IMR-90 (cell line): ENCODE measurements around the gene ACOX3. TPM values are rescaled to one million over a fixed set of nuclear protein-coding genes. Genes with fewer than 3 reads are reported as not detected.

Source experiments
- ATAC-seq: fragments of 200-7000 bp; cut with Tn5 transposase; 2 replicates; pipeline ENCODE4 v1.9.1; 2020; ENCODE audit warnings: low read depth, mild to moderate bottlenecking, moderate library complexity
- BruUV-seq: library from RNA; stranded (reverse); fragments of 400-500 nt; replicated peaks from 2 replicates; lab custom pipeline; 2021; lab: Mats Ljungman, UMichigan
- CTCF ChIA-PET: fragments of 300-600 bp; formaldehyde crosslinking; extraction: SDS; loops from one replicate; lab custom pipeline; 2021; ENCODE audit warnings: antibody characterized with exemption; lab: Yijun Ruan, JAX
- POLR2A ChIA-PET: fragments of 300-600 bp; sonication (Branson Sonifier 250); formaldehyde crosslinking; loops from one replicate; lab custom pipeline; 2022; ENCODE audit warnings: antibody characterized with exemption; ENCODE audit not compliant: unreplicated experiment; lab: Charles Lee
- DNase-seq: peaks from one replicate; pipeline ENCODE4 v3.0.0; 2013
- H2AFZ ChIP-seq: replicated peaks from 2 replicates; pipeline ENCODE3; 2013; ENCODE audit warnings: low read length, mild to moderate bottlenecking; ENCODE audit not compliant: poor library complexity
- H2AK5ac ChIP-seq: 2 replicates; pipeline ENCODE4 v1.6.1; 2013; ENCODE audit warnings: low read depth, low read length, inconsistent platforms
- H2AK9ac ChIP-seq: replicated peaks from 2 replicates; pipeline ENCODE3; 2013; ENCODE audit warnings: mild to moderate bottlenecking, low read depth, low read length, moderate library complexity; ENCODE audit not compliant: poor library complexity
- H2BK120ac ChIP-seq: 2 replicates; pipeline ENCODE4 v1.6.1; 2013; ENCODE audit warnings: low read depth, low read length, inconsistent platforms
- H2BK15ac ChIP-seq: 3 replicates; pipeline ENCODE4 v1.6.1; 2013; ENCODE audit warnings: low read depth, low read length, inconsistent platforms
- H2BK20ac ChIP-seq: 2 replicates; pipeline ENCODE4 v1.6.1; 2013; ENCODE audit warnings: low read depth, mild to moderate bottlenecking, inconsistent platforms, low read length, moderate library complexity
- H2BK5ac ChIP-seq: 2 replicates; pipeline ENCODE4 v1.6.1; 2013; ENCODE audit warnings: mild to moderate bottlenecking, low read depth, low read length, inconsistent platforms; ENCODE audit not compliant: poor library complexity, severe bottlenecking
- H3K14ac ChIP-seq: replicated peaks from 2 replicates; pipeline ENCODE4 v1.6.1; 2013; ENCODE audit warnings: low read depth, low read length, inconsistent platforms
- H3K18ac ChIP-seq: 2 replicates; pipeline ENCODE4 v1.6.1; 2013; ENCODE audit warnings: low read depth, low read length, control low read depth
- H3K23ac ChIP-seq: 2 replicates; pipeline ENCODE4 v1.6.1; 2013; ENCODE audit warnings: low read depth, low read length, inconsistent platforms
- H3K27ac ChIP-seq: 2 replicates; pipeline ENCODE4 v1.5.1; 2013; ENCODE audit warnings: mild to moderate bottlenecking, control low read depth, low read length; ENCODE audit not compliant: insufficient read depth
- H3K27me3 ChIP-seq: 2 replicates; pipeline ENCODE4 v1.6.1; 2013; ENCODE audit warnings: low read length; ENCODE audit not compliant: control insufficient read depth, insufficient read depth
- H3K36me3 ChIP-seq: 2 replicates; pipeline ENCODE4 v1.6.1; 2013; ENCODE audit warnings: low read length, mixed read lengths; ENCODE audit not compliant: control insufficient read depth, insufficient read depth
- H3K4ac ChIP-seq: 2 replicates; pipeline ENCODE4 v1.6.1; 2013; ENCODE audit warnings: low read depth, low read length, inconsistent platforms
- H3K4me1 ChIP-seq: 2 replicates; pipeline ENCODE4 v1.6.1; 2013; ENCODE audit warnings: low read length, mixed read lengths; ENCODE audit not compliant: control insufficient read depth, insufficient read depth
- H3K4me2 ChIP-seq: 2 replicates; pipeline ENCODE4 v1.6.1; 2013; ENCODE audit warnings: low read depth, mild to moderate bottlenecking, control low read depth, low read length, moderate library complexity
- H3K4me3 ChIP-seq: 2 replicates; pipeline ENCODE4 v1.5.1; 2013; ENCODE audit warnings: low read depth, mild to moderate bottlenecking, control low read depth, low read length, moderate library complexity; ENCODE audit not compliant: insufficient read depth
- H3K56ac ChIP-seq: 2 replicates; pipeline ENCODE4 v1.6.1; 2013; ENCODE audit warnings: low read length, inconsistent platforms; ENCODE audit not compliant: insufficient read depth; ENCODE audit errors: extremely low read depth
- H3K79me1 ChIP-seq, 2 experiments: 2 replicates each; pipeline ENCODE4 v1.6.1; 2013; ENCODE audit warnings: low read length in 2 of 2, inconsistent platforms in 1 of 2, low read depth in 1 of 2
- H3K9ac ChIP-seq: 2 replicates; pipeline ENCODE4 v1.6.1; 2013; ENCODE audit warnings: low read depth, low read length, control low read depth
- H3K9me1 ChIP-seq: 2 replicates; pipeline ENCODE4 v1.6.1; 2013; ENCODE audit warnings: low read length, inconsistent platforms; ENCODE audit not compliant: insufficient read depth
- H3K9me3 ChIP-seq: 2 replicates; pipeline ENCODE4 v1.6.1; 2013; ENCODE audit warnings: low read length; ENCODE audit not compliant: control insufficient read depth, insufficient read depth
- H4K20me1 ChIP-seq: 2 replicates; pipeline ENCODE4 v1.6.1; 2013; ENCODE audit warnings: low read length, inconsistent platforms; ENCODE audit not compliant: insufficient read depth
- H4K5ac ChIP-seq: 2 replicates; pipeline ENCODE4 v1.6.1; 2013; ENCODE audit warnings: mild to moderate bottlenecking, low read depth, low read length, control low read depth
- H4K8ac ChIP-seq, 2 experiments: 2 replicates each; pipeline ENCODE4 v1.6.1; 2013; ENCODE audit warnings: low read depth in 2 of 2, low read length in 2 of 2, control low read depth in 1 of 2, inconsistent platforms in 1 of 2
- H4K91ac ChIP-seq: 2 replicates; pipeline ENCODE4 v1.6.1; 2013; ENCODE audit warnings: low read depth, low read length, inconsistent platforms; ENCODE audit not compliant: insufficient read depth
- BHLHE40 ChIP-seq: fragments of 150-350 bp; IDR thresholded peaks from 2 replicates; pipeline ENCODE4 v1.6.1; 2016; ENCODE audit warnings: mild to moderate bottlenecking, low read depth, low read length
- CEBPB ChIP-seq: IDR thresholded peaks from 2 replicates; pipeline ENCODE4 v1.6.1; 2012; ENCODE audit warnings: low read depth, low read length, improper control_type of control experiment
- CHD1 ChIP-seq: IDR thresholded peaks from 2 replicates; pipeline ENCODE4 v1.6.1; 2012; ENCODE audit warnings: low read depth, low read length, improper control_type of control experiment
- ELK1 ChIP-seq: fragments of 150-350 bp; IDR thresholded peaks from 2 replicates; pipeline ENCODE4 v1.6.1; 2016; ENCODE audit warnings: low read depth, mild to moderate bottlenecking, low read length, moderate library complexity, borderline replicate concordance
- FOS ChIP-seq: fragments of 150-350 bp; IDR thresholded peaks from 2 replicates; pipeline ENCODE4 v1.6.1; 2016; ENCODE audit warnings: low read depth, low read length
- MAFK ChIP-seq: IDR thresholded peaks from 2 replicates; pipeline ENCODE4 v1.6.1; 2012; ENCODE audit warnings: low read depth, low read length, improper control_type of control experiment
- MAZ ChIP-seq: IDR thresholded peaks from 2 replicates; pipeline ENCODE4 v1.6.1; 2012; ENCODE audit warnings: low read depth, mild to moderate bottlenecking, low read length, improper control_type of control experiment, moderate library complexity, borderline replicate concordance
- MXI1 ChIP-seq: IDR thresholded peaks from 2 replicates; pipeline ENCODE4 v1.6.1; 2012; ENCODE audit warnings: low read depth, mild to moderate bottlenecking, low read length, moderate library complexity, borderline replicate concordance
- NFE2L2 ChIP-seq: fragments of 150-350 bp; IDR thresholded peaks from 2 replicates; pipeline ENCODE4 v1.6.1; 2016; ENCODE audit warnings: low read depth, mild to moderate bottlenecking, low read length
- POLR2A ChIP-seq: IDR thresholded peaks from 2 replicates; pipeline ENCODE4 v1.6.1; 2012; ENCODE audit warnings: mild to moderate bottlenecking, low read depth, low read length
- RAD21 ChIP-seq: IDR thresholded peaks from 2 replicates; pipeline ENCODE4 v1.6.1; 2012; ENCODE audit warnings: low read length, improper control_type of control experiment
- RCOR1 ChIP-seq: IDR thresholded peaks from 2 replicates; pipeline ENCODE4 v1.6.1; 2012; ENCODE audit warnings: mild to moderate bottlenecking, low read length, improper control_type of control experiment; ENCODE audit not compliant: insufficient replicate concordance
- RFX5 ChIP-seq: IDR thresholded peaks from 2 replicates; pipeline ENCODE4 v1.8.0; 2012; ENCODE audit warnings: low read depth, mild to moderate bottlenecking, low read length, moderate library complexity
- SMC3 ChIP-seq: fragments of 150-350 bp; IDR thresholded peaks from 2 replicates; pipeline ENCODE4 v1.6.1; 2016; ENCODE audit warnings: low read depth, mild to moderate bottlenecking, antibody characterized with exemption, low read length, moderate library complexity
- USF2 ChIP-seq: fragments of 150-350 bp; IDR thresholded peaks from 2 replicates; pipeline ENCODE4 v1.6.1; 2017; ENCODE audit warnings: mild to moderate bottlenecking, antibody characterized with exemption, low read length, low read depth
- WGBS, 2 experiments: methylation state at CpG; one replicate each; pipeline versions ENCODE4 v1.1.5 to v1.1.7; 2013; ENCODE audit warnings: missing lambda C conversion rate in 2 of 2; ENCODE audit not compliant: insufficient read length in 1 of 2; ENCODE audit errors: extremely low coverage in 2 of 2; 5-methylcytosine and 5-hydroxymethylcytosine counted together
- dilution Hi-C: fragments of 300-500 bp; cut with HindIII; formaldehyde crosslinking; loops from one replicate; pipeline ENCODE4 v1.14.3; 2018; ENCODE audit warnings: low sequenced_read_pairs; ENCODE audit not compliant: unreplicated experiment
- in situ Hi-C: fragments of 300-500 bp; cut with MboI; formaldehyde crosslinking; loops from 3 replicates; pipeline ENCODE4 v1.14.3; 2019; ENCODE audit warnings: low sequenced_read_pairs, inconsistent platforms, mixed read lengths
- intact Hi-C: fragments of 100-400 bp; cut with micrococcal nuclease; formaldehyde crosslinking; loops from 2 replicates; pipeline ENCODE4 v1.10.0; 2022
- polyA plus RNA-seq, 3 experiments: library from polyadenylated mRNA; depleted of rRNA; stranded (reverse); fragments of >200 nt; gene quantifications; 2 replicates each; pipeline ENCODE4 v1.2.3, GENCODE V29; 2012; ENCODE audit warnings: low replicate concordance in 1 of 3
- total RNA-seq: library from RNA; depleted of rRNA; stranded (reverse); fragments of >200 nt; gene quantifications from 2 replicates; pipeline ENCODE4 v1.2.3, GENCODE V29; 2012

The ACOX3 gene
- total and polyA plus RNA-seq, 2 of the 4 experiments (the other 2 are of a cell fraction), result 15.2 to 25.8 TPM

- Histone ChIP-seq H3K4me1 (peaks cover 15% of the 10 kb centered on the region), H3K18ac (no peak overlapping the region), H4K91ac (no peak overlapping the region), H3K14ac (no peak overlapping the region), H2BK120ac (no peak overlapping the region), H2AFZ (no peak overlapping the region), H2BK5ac (no peak overlapping the region), H3K9me1 (peaks cover 10% of the 10 kb centered on the region; the same call in 1 of the 2 replicates), H3K36me3 (peaks cover 37% of the 10 kb centered on the region; the same call in 1 of the 2 replicates), H3K27me3 (no peaks in the 10 kb centered on the region), H2BK15ac (no peak overlapping the region), H4K8ac (no peak overlapping the region), H3K56ac (no peak overlapping the region), H2BK20ac (no peak overlapping the region), H3K4me2 (no peak overlapping the region), H3K79me1 (peaks cover 0 to 4% of the 10 kb centered on the region in 2 experiments; a peak in 1 of 4 replicates), H3K9ac (no peak overlapping the region), H3K27ac (no peak overlapping the region), H4K20me1 (peaks cover 15% of the 10 kb centered on the region), H2AK5ac (no peak overlapping the region), H3K4ac (no peak overlapping the region), H2AK9ac (no peak overlapping the region), H3K4me3 (no peak overlapping the region), H4K5ac (no peak overlapping the region), H3K23ac (no peak overlapping the region), H3K9me3 (no peaks in the 10 kb centered on the region)
- in situ Hi-C loops, result no loop called here
- no peak for TF ChIP-seq MXI1
- TF ChIP-seq USF2, result no peak
- TF ChIP-seq ELK1, result no peak
- no peak for TF ChIP-seq POLR2A
- no peak for TF ChIP-seq RAD21
- TF ChIP-seq RFX5, result no peak
- no peak for TF ChIP-seq FOS
- TF ChIP-seq MAZ, result no peak
- no peak for TF ChIP-seq RCOR1
- no peak for TF ChIP-seq NFE2L2
- TF ChIP-seq BHLHE40, result no peak
- no peak for TF ChIP-seq CEBPB
- TF ChIP-seq CHD1, result no peak
- no peak for TF ChIP-seq MAFK
- TF ChIP-seq SMC3, result no peak
- WGBS, 2 experiments, result 95% methylated on average over 4 of the region's 12 CpGs; no CpG with 5 or more reads in 1 of the 2 experiments
- BruUV-seq, result no TSS peak
- CTCF ChIA-PET, result no interaction called here
- intact Hi-C loops, result no loop called here
- dilution Hi-C loops, result no loop called here
- no peak for DNase-seq
- ATAC-seq, result no peak
- POLR2A ChIA-PET, result no interaction called here
These were observed 52.0 kb downstream of the ACOX3 start for GRCh38 chr4:8388528-8388870.
